ENCODE data around the gene KCNMB4. TPM values are rescaled to one million over a fixed set of nuclear protein-coding genes. Genes with fewer than 3 reads are reported as not detected.

The KCNMB4 gene
- total RNA-seq, 4 donors from 2014 or later, result 4.0 to 7.2 (median 5.8) TPM

DNA sequence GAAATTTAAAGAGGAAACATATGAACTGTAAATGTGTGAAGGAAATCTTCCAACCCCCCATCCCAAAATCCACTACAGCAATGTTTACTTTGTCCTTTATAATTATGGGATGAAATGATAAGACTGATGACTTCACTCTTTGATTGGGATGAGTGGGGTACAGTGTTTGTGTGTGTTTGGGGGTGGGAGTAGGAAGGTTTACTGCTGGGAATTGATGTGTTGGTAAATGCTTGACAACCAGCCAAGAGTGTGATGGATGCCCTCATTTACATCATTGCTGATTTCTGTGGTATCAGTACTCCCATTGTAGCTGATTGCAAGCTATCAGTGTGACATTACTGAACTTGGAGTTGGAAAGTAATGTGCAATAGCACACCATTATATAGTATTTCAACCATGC lies 90.9 kb downstream of the KCNMB4 start:
- ATAC-seq, result no peak

DNA sequence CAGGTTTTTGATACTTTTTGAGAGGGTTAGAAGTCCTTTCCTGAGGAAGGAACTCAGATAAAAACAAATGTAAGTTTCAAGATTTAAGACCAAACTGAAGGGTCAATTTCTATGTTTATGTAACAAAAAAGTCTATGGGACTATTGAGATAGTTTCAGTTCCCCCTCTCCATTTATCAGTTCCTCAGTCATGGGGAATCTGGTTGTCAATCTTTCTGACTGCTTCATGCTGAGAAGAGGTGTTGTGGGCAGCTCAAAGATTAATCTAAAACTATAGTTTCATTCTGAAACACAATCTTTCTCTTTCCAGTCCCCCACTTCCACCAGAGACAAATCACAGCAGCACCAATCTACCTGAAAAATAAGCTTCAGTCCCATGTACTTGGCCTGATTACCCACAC lies 93.7 kb downstream of the KCNMB4 start:
- TF ChIP-seq POLR2AphosphoS5 (IDR thresholded peaks at IDR 0.05) (no peak), CTCF (IDR thresholded peaks at IDR 0.05) (no peak), EP300 (IDR thresholded peaks at IDR 0.05) (no peak), POLR2A (IDR thresholded peaks at IDR 0.05) (no peak)
- no peak for ATAC-seq
- Histone ChIP-seq H3K36me3 (no peaks in the 10 kb centered on the region), H3K9me3 (peaks cover 0 to 8% (median 0%) of the 10 kb centered on the region in 3 donors), H3K4me3 (no peak overlapping the region), H3K27me3 (no peaks in the 10 kb centered on the region), H3K4me1 (no peaks in the 10 kb centered on the region), H3K27ac (no peak overlapping the region)

More for the DNA sequence above, 90.9 kb downstream of the KCNMB4 start:
- TF ChIP-seq EP300 (IDR thresholded peaks at IDR 0.05) (no peak), POLR2AphosphoS5 (IDR thresholded peaks at IDR 0.05) (no peak), POLR2A (IDR thresholded peaks at IDR 0.05) (no peak), CTCF (IDR thresholded peaks at IDR 0.05) (no peak)
- Histone ChIP-seq H3K27me3 (no peaks in the 10 kb centered on the region), H3K36me3 (no peaks in the 10 kb centered on the region), H3K27ac (no peak overlapping the region), H3K4me1 (no peaks in the 10 kb centered on the region), H3K4me3 (no peak overlapping the region), H3K9me3 (no peaks in the 10 kb centered on the region)

DNA sequence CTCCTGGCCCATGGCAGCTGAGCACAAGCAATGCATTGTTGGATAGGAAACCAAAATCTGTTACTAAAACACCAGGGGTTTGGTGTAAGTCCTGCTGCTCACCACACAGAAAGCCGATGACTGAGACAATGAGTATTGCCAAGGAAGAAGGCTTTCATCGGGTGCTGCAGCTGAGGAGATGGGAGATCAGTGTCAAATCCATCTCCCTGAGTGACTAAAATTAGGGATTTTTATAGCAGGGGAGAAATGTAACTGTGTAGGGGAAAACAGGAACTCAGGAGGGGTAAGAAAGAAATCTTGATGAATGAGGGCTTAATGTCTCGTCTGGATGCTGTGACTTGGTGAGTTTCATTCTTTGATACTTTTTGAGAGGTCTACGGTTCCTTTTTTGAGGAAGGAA lies 97.9 kb downstream of the KCNMB4 start:
- Histone ChIP-seq H3K27me3 (no peaks in the 10 kb centered on the region), H3K4me3 (no peak overlapping the region), H3K27ac (no peak overlapping the region), H3K36me3 (no peaks in the 10 kb centered on the region), H3K4me1 (no peaks in the 10 kb centered on the region), H3K9me3 (peaks cover 0 to 8% (median 0%) of the 10 kb centered on the region in 3 donors)
- TF ChIP-seq POLR2A (IDR thresholded peaks at IDR 0.05) (no peak), EP300 (IDR thresholded peaks at IDR 0.05) (no peak), CTCF (IDR thresholded peaks at IDR 0.05) (no peak), POLR2AphosphoS5 (IDR thresholded peaks at IDR 0.05) (no peak)
- no peak for ATAC-seq
- WGBS, 2 donors (ENCODE audit: low coverage in 1 of 2), result 75 to 82% methylated on average over 3 of the region's 4 CpGs

DNA sequence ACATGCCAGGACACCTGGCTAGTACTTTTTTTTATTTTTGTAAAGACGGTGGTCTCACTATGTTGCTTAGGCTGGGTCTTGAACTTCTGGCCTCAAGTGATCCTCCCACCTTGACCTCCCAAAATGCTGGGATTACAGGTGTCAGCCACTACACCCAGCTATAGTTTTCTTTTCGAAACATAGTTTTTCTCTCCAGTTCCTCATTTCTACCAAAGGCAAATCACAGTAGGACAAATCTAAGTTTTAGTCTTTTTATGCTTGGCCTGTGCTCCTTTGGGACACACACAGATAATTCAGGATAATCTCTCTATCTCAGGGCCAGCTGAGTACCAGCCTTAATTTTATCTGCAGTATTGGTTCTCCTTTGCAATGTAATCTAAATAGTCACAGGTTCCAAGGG lies 100.7 kb downstream of the KCNMB4 start:
- Histone ChIP-seq H3K4me3 (no peak overlapping the region), H3K4me1 (no peaks in the 10 kb centered on the region), H3K27me3 (no peaks in the 10 kb centered on the region), H3K27ac (no peak overlapping the region), H3K9me3 (peaks cover 0 to 8% (median 0%) of the 10 kb centered on the region in 3 donors), H3K36me3 (no peaks in the 10 kb centered on the region)
- TF ChIP-seq CTCF (IDR thresholded peaks at IDR 0.05), result no peak
- TF ChIP-seq EP300 (IDR thresholded peaks at IDR 0.05), result no peak
- TF ChIP-seq POLR2AphosphoS5 (IDR thresholded peaks at IDR 0.05), result no peak
- TF ChIP-seq POLR2A (IDR thresholded peaks at IDR 0.05), result no peak
- WGBS, 2 donors (ENCODE audit: low coverage in 1 of 2), result 88 to 100% methylated on average over 1 to 2 of the region's 2 CpGs
- ATAC-seq, result no peak

GRCh38 chr12:70467476-70467875 lies 101.4 kb downstream of the KCNMB4 start:
- Histone ChIP-seq H3K9me3 (peaks cover 0 to 8% (median 0%) of the 10 kb centered on the region in 3 donors), H3K36me3 (no peaks in the 10 kb centered on the region), H3K4me1 (no peaks in the 10 kb centered on the region), H3K27me3 (no peaks in the 10 kb centered on the region), H3K27ac (no peak overlapping the region), H3K4me3 (no peak overlapping the region)
- TF ChIP-seq EP300 (IDR thresholded peaks at IDR 0.05), result no peak
- no peak for TF ChIP-seq POLR2AphosphoS5 (IDR thresholded peaks at IDR 0.05)
- TF ChIP-seq POLR2A (IDR thresholded peaks at IDR 0.05), result no peak
- no peak for TF ChIP-seq CTCF (IDR thresholded peaks at IDR 0.05)
- WGBS, 2 donors (ENCODE audit: low coverage in 1 of 2), result 85 to 88% methylated on average over 2 of the region's 2 CpGs
- no peak for ATAC-seq
